Renal cortex interstitium (tissue), 11 donors: ENCODE results near the gene TMEM132C. TPM values are rescaled to one million over a fixed set of nuclear protein-coding genes. Genes with fewer than 3 reads are reported as not detected.

Source experiments
- DNase-seq, 11 donors: peaks; one replicate each; pipeline ENCODE4 v3.0.0-alpha.2; 2013; ENCODE audit warnings: low read depth in 9 of 11, low spot score in 4 of 11; ENCODE audit errors: extremely low read depth in 1 of 11
- polyA plus RNA-seq, 3 donors: library from polyadenylated mRNA; unstranded; fragments of 120-200 nt; gene quantifications; one replicate each; pipeline ENCODE4 v1.2.1, GENCODE V29; 2013; ENCODE audit not compliant: insufficient read length in 3 of 3

Gene TMEM132C
- polyA plus RNA-seq, 3 donors: 1.5 to 2.8 (median 1.8) TPM

DNA sequence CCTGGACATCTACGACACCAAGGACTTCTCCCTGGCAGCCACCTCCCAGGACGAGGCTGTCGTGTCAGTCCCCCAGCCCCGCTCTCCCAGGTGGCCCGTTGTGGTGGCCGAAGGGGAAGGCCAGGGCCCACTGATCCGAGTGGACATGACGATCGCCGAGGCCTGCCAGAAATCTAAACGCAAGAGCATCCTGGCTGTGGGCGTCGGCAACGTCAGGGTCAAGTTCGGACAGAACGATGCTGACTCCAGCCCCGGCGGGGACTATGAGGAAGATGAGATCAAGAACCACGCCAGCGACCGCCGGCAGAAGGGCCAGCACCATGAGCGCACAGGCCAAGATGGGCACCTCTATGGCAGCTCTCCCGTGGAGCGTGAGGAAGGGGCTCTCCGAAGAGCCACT is 438.2 kb downstream of the TMEM132C start:
- DNase-seq: no peak

DNA sequence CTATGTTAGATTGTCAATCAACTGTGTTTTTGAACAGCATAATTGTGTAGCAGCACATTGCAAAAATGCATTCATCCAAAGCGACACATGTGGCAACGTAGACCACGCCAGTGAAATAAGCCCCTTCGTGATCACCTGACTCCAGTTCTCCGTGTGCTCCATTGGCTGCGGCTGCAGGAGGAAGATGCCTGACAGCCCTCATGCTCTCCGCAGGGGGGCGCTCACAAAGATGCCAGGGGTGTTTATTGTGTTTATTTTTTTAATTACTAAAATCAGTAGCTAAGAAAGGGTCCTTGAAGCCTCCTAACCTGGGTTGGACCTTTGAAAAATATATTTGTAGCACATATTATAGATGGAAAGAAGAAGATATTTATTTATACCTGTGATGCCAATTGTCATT is 440.5 kb downstream of the TMEM132C start:
- DNase-seq: no peak

DNA sequence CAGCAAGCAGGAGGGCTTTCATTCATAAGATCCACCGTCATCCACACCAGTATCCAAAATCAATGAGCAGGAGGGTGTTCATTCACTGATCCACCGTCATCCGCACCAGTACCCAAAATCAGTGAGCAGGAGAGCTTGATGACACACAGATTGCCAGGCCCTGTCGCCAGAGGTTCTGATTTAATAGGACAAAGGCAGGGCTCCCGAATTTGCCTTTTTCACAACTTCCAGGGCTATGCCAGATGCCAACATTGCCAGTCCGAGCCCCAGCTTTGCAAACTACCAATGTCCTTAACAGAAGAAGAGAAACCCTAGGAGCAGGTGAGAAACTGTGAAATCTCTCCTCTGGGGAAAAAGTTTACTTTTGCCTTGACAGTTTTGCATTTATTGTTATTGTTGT is 441.8 kb downstream of the TMEM132C start:
- DNase-seq: no peak

DNA sequence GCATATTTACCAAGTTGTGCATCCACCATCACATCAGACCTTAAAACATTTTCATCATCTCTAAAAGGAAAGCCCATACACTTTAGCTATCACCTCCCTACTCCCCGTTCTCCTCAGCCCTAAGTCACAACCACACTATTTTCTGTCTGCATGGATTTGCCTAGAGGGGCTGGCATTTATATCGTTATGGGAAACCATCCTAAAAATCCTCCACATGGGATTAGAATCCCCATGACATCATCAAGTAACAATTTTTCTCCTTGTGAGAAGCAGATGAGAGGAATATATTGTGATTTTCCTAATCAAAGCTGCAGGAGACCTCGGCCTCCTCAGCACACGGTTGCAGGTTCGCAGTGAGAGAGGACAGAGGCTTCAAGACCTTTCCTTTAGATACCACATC is 442.7 kb downstream of the TMEM132C start:
- DNase-seq: no peak

DNA sequence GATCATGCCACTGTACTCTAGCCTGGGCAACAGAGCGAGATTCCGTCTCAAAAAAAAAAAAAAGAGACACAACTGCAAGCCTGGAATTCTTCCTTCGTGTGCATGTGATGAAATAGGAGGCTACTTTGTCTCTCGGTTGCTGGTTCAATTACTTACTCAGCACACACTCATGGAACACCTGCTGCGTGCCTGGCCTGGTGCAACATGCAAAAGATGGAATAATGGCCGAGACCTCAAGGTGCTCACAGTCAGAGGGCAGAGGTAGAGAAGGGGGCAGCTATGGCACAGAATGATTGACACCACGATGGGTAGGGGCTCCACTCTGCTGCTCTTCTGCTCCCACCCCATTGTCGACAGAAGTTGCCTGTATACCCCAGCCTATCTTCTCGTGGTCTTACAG is 444.5 kb downstream of the TMEM132C start:
- DNase-seq: no peak

DNA sequence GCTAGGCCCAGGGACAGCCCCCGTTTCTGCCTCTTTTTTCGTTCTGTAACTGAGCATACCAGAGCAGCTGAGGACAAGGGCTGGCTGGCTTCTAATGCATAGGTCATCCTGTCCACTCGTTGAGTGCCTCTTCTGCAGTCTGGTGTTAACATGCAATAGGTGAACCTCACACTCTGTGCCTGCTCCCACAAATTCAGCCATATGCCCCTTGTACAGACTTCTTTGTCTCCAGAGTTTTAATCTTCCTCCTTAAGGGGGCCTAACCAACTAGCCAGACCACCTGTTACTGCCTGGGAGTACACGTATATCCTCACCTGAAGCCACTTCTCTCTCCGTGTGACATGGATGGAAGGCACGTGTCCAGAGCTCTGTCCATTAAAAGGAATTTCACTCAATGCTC is 445.7 kb downstream of the TMEM132C start:
- no peak for DNase-seq

DNA sequence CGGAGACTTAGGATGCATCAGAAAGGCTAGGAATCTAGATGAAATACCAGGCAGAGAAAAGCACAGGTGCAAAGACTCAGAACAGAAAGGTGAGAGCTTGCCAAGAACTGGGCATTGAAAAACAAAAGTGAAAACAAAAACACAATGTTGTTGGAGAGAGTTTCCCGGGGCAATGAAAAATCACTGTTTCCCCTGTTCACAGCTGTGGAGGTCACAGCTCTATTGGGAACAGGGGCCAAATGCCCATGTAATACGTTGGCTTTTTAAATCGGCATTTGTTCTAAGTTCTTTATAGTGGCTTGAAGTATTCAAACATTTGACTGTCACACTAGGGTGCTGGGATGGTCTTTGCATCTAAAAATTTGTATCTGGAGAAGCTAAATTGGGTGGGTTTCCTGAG is 448.5 kb downstream of the TMEM132C start:
- DNase-seq: no peak

DNA sequence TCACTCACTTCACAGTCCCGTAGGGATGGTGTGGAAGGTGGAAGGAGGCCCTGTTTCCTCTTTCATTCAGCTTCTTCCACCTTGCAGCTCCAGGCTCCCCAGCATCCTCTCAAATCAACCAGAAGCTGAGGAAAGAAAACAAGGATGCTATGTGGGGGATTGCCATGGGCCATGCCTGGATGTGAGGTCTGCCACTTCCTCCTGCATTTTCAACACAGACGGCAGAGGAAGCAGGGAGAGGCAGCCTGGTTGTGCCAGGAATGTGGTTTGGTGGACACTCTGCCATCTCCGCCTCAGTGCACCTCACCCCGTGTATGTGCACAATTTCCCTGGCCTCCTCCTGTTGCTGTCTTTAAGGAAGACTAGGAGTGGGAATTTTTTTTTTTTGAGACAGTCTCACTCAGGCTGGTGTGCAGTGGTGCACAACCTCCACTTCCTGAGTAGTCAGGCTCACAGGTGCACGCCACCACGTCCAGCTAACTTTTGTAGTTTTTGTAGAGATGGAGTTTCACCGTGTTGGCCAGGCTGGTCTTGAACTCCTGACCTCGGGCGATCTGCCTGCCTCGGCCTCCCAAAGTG is 457.6 kb downstream of the TMEM132C start:
- no peak for DNase-seq

DNA sequence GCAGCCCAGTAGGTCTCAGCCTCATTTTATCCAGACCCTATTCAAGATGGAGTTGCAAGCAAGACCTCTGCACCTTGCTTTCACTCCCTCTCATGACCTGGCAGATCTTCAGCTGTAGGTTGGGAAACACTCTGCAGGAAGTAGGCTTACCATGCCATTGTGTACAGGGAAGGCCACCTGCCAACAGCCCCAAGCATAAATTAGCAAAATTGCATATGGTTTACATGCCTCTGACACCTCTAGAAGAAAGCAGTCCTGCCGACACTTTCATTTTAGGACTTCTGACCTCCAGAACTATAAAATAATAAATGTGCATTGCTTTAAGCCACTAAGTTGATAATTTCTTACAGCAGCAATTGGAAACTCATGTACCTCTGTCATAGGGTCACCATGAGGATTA is 459.9 kb downstream of the TMEM132C start:
- no peak for DNase-seq

DNA sequence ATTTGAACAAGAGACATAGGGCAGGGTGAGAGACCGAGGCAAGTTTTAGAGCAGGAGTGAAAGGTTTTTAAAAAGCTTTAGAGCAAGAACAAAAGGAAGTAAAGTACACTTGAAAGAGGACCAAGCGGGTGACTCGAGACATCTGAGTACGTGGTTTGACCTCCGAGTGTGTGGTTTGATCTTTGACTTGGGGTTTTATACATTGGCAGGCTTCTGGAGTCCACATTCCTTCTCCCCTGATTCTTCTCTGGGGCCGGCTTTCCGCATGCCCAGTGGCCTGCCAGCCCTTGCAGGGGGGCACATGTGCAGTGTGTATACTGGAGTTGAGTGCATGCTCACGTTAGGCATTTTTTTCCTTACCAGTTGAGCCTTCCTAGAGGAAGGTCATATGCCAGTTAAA is 460.5 kb downstream of the TMEM132C start:
- no peak for DNase-seq

DNA sequence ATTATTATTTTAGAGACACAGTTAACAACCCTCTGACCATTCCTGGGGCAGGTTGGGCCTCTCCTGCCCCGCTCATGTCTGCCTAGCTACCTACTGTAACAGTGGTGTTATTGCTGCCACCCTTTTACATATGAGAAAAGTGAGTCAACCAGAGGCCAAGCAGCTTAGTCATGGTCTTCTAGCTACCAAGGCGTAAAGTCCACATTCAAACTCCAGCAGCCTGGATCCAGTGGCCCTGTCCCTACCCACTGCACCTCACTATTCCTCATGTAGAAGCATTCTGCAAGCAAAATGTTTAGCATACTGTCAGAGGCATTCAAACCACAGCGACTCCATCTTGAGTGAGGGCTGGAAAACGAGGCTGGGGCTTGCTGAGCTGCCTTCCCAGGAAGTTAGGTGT is 461.0 kb downstream of the TMEM132C start:
- no peak for DNase-seq

DNA sequence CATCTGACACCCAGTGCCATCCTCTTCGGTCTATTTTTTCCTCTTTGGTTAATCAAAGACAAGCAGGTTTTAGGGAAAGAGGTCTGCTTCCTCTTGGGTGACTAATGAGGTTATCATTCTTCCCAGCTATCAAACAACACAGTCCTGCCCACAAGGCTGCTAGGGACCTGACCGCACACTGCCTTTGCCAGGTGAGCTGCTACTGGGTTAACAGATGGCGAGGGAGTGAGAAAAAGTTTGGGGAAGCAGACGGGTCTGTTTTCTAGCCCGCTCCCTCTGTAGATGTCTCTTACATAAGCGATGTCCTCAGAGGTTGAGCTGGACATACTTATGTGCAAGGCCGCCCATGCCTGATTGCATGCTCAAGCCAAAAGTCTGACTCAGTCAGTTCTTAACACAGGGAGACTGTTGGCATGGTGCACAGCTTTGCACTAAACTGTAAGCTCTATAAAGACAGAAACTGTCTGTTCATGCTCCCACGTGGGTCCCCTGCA is 462.7 kb downstream of the TMEM132C start:
- no peak for DNase-seq

DNA sequence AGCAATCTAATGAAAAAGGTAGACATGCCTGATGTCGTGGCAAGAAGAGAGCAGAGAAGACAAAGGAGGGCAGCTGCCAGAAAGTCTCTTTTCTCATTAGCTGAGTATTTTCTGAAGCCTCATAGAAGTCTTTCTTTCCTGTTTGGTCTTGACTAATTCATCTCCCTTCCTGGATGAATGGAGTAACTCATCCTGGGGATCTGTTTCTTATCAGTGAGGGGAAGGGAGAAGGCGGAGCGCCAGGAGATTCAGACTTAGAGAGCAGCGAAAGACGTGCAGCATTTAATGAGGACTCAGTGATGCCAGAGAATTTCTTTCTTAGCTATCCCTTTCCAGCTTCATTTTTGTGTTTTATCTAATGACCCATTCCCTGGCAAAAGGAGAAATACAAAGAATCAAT is 467.4 kb downstream of the TMEM132C start:
- DNase-seq: no peak

DNA sequence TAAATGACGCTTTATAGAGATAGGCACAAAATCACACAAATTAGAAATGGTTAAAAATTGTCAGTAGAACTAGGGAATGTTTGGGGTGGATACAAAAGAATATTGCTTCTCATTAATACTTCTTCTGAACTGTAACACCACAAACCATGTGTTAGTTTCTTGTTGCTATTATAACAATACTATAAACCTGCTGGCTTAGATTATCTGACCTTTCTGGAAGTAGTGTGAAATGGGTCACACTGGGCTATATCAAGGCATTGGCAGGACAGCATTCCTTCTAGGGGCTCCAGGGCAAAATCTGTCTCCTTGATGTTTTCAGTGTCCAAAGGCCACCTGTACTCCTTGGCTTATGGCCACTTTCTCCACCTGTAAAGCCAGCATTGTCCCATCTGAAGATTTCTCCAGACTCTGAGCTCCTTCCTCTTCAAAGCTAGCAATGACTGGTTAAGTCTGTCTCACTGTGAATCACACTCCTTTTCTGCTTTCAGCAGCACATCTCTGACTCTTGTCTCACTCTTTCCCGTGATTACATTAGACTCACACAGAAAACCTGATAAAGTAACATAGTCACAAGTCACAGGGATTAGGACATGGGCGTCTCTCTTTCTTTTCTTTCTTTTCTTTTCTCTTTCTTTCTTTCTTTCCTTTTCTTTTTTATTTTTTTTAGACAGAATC is 470.5 kb downstream of the TMEM132C start:
- no peak for DNase-seq

DNA sequence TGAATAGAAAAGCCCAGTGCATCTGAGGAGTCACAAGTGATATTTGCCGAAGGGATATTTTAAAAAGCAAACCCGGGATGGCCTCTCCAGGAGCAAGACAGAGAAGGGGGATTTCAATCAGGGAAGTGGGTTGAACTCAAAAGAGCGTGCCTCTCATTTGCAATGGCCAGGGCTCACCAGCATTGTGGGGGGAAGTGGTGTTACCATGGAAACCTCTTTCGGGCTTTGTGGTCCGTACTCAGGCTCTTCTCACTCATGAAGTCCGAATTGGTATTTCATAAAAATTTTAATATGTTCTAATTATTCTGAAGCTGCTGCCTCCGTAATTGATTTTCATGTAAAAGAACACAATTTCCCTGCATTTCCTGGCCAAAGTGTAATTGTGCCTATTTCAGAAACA is 476.9 kb downstream of the TMEM132C start:
- DNase-seq: no peak

DNA sequence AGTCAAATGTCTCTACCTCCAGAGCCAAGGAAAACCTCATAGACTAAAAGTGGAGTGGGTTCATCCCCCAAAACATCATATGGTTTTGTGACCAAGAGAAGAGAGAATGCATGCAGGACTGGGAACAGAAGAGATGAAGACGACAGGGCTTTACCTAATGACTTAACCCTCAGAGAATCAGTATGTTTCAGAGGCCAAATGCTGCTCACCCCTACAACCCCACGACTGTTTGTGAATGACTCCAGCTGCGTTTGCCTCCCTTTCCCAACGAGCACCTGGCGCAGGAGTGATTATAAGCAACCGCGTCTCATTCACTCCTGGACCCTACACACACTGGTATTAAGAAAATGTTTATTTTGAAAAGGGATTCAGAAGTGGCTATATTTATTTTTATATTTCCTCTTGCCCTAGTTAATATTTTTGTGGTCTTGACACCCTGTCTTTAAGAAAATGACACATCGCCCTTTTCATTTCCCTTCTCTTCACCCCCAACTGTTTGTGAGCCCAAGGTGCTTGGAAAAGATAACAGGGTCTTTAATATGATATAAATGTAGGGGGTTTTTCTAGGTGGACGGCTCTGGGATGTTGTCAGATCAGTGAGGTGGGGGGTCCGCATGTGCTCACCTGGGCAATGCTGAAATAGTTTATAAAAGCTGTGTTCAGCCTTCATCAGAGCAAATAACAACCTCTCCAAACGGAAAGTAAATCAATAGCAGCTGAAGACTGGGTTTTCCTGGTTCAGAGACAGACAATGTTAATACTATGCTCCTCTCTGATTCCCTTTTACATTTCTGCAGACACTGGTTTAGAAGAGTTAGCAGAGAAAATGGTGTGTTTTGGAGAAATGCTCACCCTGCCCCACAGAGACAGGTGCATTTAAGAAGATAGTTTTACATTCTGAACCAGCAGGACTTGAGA is 479.1 kb downstream of the TMEM132C start:
- no peak for DNase-seq

DNA sequence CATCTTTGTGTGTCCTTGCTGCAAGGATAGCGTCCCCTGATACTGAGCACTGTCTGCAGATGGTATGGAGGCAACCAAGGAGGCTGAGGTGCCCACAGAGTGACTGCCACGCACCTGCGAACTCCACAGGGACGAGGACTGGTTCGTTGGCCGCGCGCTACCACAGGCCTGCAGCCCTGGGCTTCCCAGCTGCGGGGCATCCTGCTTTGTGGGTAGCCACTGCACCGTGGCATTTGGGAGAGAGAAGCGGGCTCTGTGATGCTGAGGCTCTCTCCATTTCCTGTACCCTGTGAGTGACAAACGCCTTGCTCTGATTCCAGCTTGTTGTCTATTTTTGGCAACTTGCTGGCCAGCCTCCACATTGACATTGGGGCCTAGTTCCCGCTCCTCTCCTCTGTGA is 480.5 kb downstream of the TMEM132C start:
- no peak for DNase-seq

DNA sequence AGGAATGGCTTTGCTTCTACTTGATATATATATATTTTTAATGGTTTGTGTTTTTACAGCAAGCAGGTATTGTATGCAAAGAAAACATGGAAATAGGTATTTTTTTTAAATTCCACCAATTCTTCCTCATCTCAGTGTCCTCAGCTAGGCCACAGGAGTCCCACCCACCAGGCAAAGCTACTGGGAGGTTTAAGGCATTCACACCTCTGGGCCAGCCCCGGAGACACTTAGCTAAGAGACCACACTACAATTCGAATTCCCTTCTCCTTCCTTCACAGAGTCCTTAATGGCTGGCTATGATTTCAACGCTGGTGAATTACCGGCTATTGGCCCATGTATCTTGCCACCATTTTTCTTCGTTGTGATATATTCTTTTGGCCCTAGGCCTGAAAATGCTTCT is 485.4 kb downstream of the TMEM132C start:
- no peak for DNase-seq

DNA sequence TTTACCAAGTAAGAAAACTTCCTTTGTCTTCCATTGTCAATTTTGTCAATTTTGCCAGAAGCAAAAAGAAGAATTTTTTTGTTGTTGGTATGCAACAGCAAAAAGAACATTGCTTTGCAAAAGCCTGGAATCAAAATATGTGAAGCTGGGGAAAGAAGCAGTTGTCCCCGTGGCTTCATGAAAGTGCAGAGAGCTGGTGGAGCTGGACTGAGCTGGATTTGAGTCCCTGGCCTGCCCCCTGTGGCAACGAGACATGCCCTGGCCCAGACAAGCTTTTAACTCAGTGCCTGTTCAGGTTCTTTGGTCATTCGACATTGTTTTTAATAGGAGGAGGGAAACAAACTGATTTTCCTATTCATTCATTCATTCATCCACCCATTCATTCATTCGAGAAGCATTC is 486.5 kb downstream of the TMEM132C start:
- DNase-seq: no peak

DNA sequence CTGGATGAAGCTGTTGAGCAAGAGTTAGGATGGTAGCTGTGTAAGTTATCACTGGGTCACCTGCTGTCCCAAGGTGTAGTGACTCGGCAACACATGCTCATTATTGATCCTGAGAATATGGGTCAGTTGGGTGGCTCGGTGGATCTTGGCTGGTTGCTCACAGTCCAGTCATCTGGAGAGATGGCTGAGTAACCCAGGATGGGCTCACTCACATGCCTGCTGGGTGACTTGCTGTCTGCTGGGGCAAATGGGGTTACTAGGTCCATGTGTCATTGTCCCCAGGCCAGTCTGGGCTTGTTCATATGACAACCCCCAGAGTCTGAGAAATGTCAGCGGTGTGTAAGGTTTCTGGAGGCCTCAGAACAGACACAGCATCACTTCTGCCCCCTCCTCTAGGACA is 487.3 kb downstream of the TMEM132C start:
- DNase-seq: no peak
